T47D (cell line): Measurements from ENCODE around the gene LYZL4.
A peak's percentile ranks its signal among the peaks of the same experiment; 100 is the strongest.

Experiments
- DNase-seq, 2 experiments: peaks; one replicate each; pipeline versions ENCODE4 v3.0.0 to v3.0.0-alpha.2; 2011 to 2012; ENCODE audit warnings: low read depth in 1 of 2, low spot score in 1 of 2
- JUND ChIP-seq: IDR thresholded peaks from 2 replicates; pipeline ENCODE4 v1.6.1; 2012; ENCODE audit warnings: low read depth
- in situ Hi-C: cut with HindIII; loops from 2 replicates; pipeline ENCODE4 v1.10.0; 2016; ENCODE audit warnings: low sequenced_read_pairs, low pct_unique_long_range_greater_than_20kb

The LYZL4 gene

GRCh38 chr3:42377681-42378080 is 32.7 kb downstream of the LYZL4 start:
- in situ Hi-C loops: no loop called here
- TF ChIP-seq JUND: no peak
- no peak for DNase-seq

GRCh38 chr3:42376344-42376798 is 34.0 kb downstream of the LYZL4 start:
- DNase-seq: no peak
- in situ Hi-C loops: no loop called here
- no peak for TF ChIP-seq JUND

- no peak for TF ChIP-seq JUND
- in situ Hi-C loops: no loop called here
- DNase-seq: no peak
Observed at GRCh38 chr3:42375121-42375800, 35.1 kb downstream of the LYZL4 start.

GRCh38 chr3:42371776-42372175 is 38.6 kb downstream of the LYZL4 start:
- DNase-seq: no peak
- TF ChIP-seq JUND: no peak
- in situ Hi-C loops: no loop called here

GRCh38 chr3:42369832-42370231 is 40.6 kb downstream of the LYZL4 start:
- in situ Hi-C loops: no loop called here
- no peak for TF ChIP-seq JUND
- no peak for DNase-seq

GRCh38 chr3:42369304-42369703 is 41.1 kb downstream of the LYZL4 start:
- peak in 1 of 2 experiments; percentile 12 for DNase-seq
- in situ Hi-C loops: no loop called here
- TF ChIP-seq JUND: no peak

- DNase-seq: no peak
- in situ Hi-C loops: no loop called here
- TF ChIP-seq JUND: no peak
Observed at GRCh38 chr3:42368861-42369260, 41.5 kb downstream of the LYZL4 start.

GRCh38 chr3:42367903-42368302 is 42.5 kb downstream of the LYZL4 start:
- in situ Hi-C loops: no loop called here
- DNase-seq: no peak
- TF ChIP-seq JUND: no peak

- TF ChIP-seq JUND: no peak
- in situ Hi-C loops: no loop called here
- DNase-seq: no peak
Observed at GRCh38 chr3:42366550-42366949, 43.9 kb downstream of the LYZL4 start.

- no peak for TF ChIP-seq JUND
- in situ Hi-C loops: no loop called here
- no peak for DNase-seq
Observed at GRCh38 chr3:42357335-42357734, 53.1 kb downstream of the LYZL4 start.

GRCh38 chr3:42355612-42356011 is 54.8 kb downstream of the LYZL4 start:
- no peak for DNase-seq
- in situ Hi-C loops: no loop called here
- TF ChIP-seq JUND: no peak

GRCh38 chr3:42353631-42354030 is 56.8 kb downstream of the LYZL4 start:
- DNase-seq: no peak
- no peak for TF ChIP-seq JUND
- in situ Hi-C loops: no loop called here

- no peak for TF ChIP-seq JUND
- in situ Hi-C loops: no loop called here
- DNase-seq: no peak
Observed at GRCh38 chr3:42351207-42351606, 59.2 kb downstream of the LYZL4 start.
